Hematopoietic multipotent progenitor cell treated with erythropoietin and hydrocortisone succinate and interleukin-3 and kit ligand, for 15 days (in vitro differentiated cells): ENCODE measurements around the gene AFTPH.

ENCODE experiments used
- DNase-seq: peaks from one replicate; pipeline ENCODE4 v3.0.0-alpha.2; 2015; ENCODE audit warnings: low spot score

The AFTPH gene

GRCh38 chr2:64632835-64633819, 109.0 kb downstream of the AFTPH start:
- no peak for DNase-seq

GRCh38 chr2:64634345-64635267, 110.5 kb downstream of the AFTPH start:
- no peak for DNase-seq

GRCh38 chr2:64635976-64636911, 112.1 kb downstream of the AFTPH start:
- DNase-seq = no peak

GRCh38 chr2:64637000-64637635, 113.0 kb downstream of the AFTPH start:
- no peak for DNase-seq

- DNase-seq = no peak
Measured at GRCh38 chr2:64637931-64638330, 113.8 kb downstream of the AFTPH start.

- DNase-seq = no peak
Measured at GRCh38 chr2:64638502-64639120, 114.5 kb downstream of the AFTPH start.

GRCh38 chr2:64639691-64640090, 115.6 kb downstream of the AFTPH start:
- DNase-seq = no peak

- DNase-seq = no peak
Measured at GRCh38 chr2:64640153-64641044, 116.3 kb downstream of the AFTPH start.

GRCh38 chr2:64641599-64641998, 117.5 kb downstream of the AFTPH start:
- DNase-seq = no peak
